CD14-positive monocyte (primary cell): ENCODE data around the gene SCCPDH. TPM values are rescaled to one million over a fixed set of nuclear protein-coding genes. Genes with fewer than 3 reads are reported as not detected.
"Not testable (repeated sequence)": the region's sequence is repeated elsewhere in the genome, so short reads cannot be mapped to it uniquely, and the experiment has no call there.

Experiments used
- DNase-seq, 3 donors: peaks; one replicate each; pipeline ENCODE4 v3.0.0-alpha.2; 2011 to 2022
- H2AFZ ChIP-seq: 2 replicates; pipeline ENCODE4 v1.6.0; 2012; ENCODE audit warnings: mild to moderate bottlenecking, low read depth, low read length, inconsistent platforms; ENCODE audit not compliant: insufficient read depth, poor library complexity, severe bottlenecking
- H3K27ac ChIP-seq, 2 donors: 1 replicate in 1 of 2; 2 replicates in 1 of 2; pipeline ENCODE4 v1.5.1; 2012 to 2013; ENCODE audit warnings: low read length in 2 of 2, control low read depth in 1 of 2, inconsistent platforms in 1 of 2, low read depth in 1 of 2, mild to moderate bottlenecking in 1 of 2
- H3K27me3 ChIP-seq, 2 donors: one replicate each; pipeline versions ENCODE4 v1.6.0 to v1.6.1; 2011 to 2013; ENCODE audit warnings: low read length in 2 of 2; ENCODE audit not compliant: control insufficient read depth in 2 of 2, insufficient read depth in 2 of 2
- H3K36me3 ChIP-seq, 2 donors: replicated peaks in 1 of 2; 1 replicate in 1 of 2; 2 replicates in 1 of 2; pipeline versions ENCODE4 v1.5.1 to v1.6.1; 2012 to 2013; ENCODE audit warnings: low read length in 2 of 2, control low read depth in 1 of 2, inconsistent platforms in 1 of 2, mild to moderate bottlenecking in 1 of 2; ENCODE audit not compliant: insufficient read depth in 2 of 2, control insufficient read depth in 1 of 2
- H3K4me1 ChIP-seq, 2 donors: 1 replicate in 1 of 2; 2 replicates in 1 of 2; pipeline versions ENCODE4 v1.5.1 to v1.6.1; 2012 to 2013; ENCODE audit warnings: low read length in 2 of 2, control low read depth in 1 of 2, inconsistent platforms in 1 of 2, mild to moderate bottlenecking in 1 of 2, moderate library complexity in 1 of 2; ENCODE audit not compliant: insufficient read depth in 2 of 2, control insufficient read depth in 1 of 2
- H3K4me2 ChIP-seq: replicated peaks from 2 replicates; pipeline ENCODE3; 2012; ENCODE audit warnings: low read length, moderate library complexity, mild to moderate bottlenecking; ENCODE audit not compliant: poor library complexity, severe bottlenecking; ENCODE audit errors: extremely low read depth
- H3K4me3 ChIP-seq, 3 experiments: fragments of 200-600 bp in 1 of 3; sonication (generic) in 1 of 3; replicated peaks in 1 of 3; 1 replicate in 2 of 3; 2 replicates in 1 of 3; pipeline ENCODE4 v1.5.1; 2011 to 2013; ENCODE audit warnings: low read length in 3 of 3, mild to moderate bottlenecking in 3 of 3, control low read depth in 2 of 3, low read depth in 2 of 3, inconsistent platforms in 1 of 3, moderate library complexity in 1 of 3
- H3K79me2 ChIP-seq: 2 replicates; pipeline ENCODE4 v1.6.0; 2012; ENCODE audit warnings: mild to moderate bottlenecking, control low read depth, inconsistent platforms, low read length, moderate library complexity; ENCODE audit not compliant: insufficient read depth
- H3K9ac ChIP-seq: 2 replicates; pipeline ENCODE4 v1.6.0; 2017; ENCODE audit warnings: low read length, mild to moderate bottlenecking; ENCODE audit not compliant: insufficient read depth, poor library complexity, severe bottlenecking
- H3K9me3 ChIP-seq, 2 donors: replicated peaks in 1 of 2; 1 replicate in 1 of 2; 2 replicates in 1 of 2; pipeline versions ENCODE4 v1.5.1 to v1.6.1; 2012 to 2013; ENCODE audit warnings: low read length in 2 of 2, control low read depth in 1 of 2; ENCODE audit not compliant: control insufficient read depth in 1 of 2, insufficient read depth in 1 of 2
- H4K20me1 ChIP-seq: 2 replicates; pipeline ENCODE4 v1.6.0; 2012; ENCODE audit warnings: mild to moderate bottlenecking, low read length, control low read depth, moderate library complexity; ENCODE audit not compliant: insufficient read depth
- H3K27ac Mint-ChIP-seq, 7 donors: one replicate each; pipeline ENCODE4 v1.8.0; 2020; ENCODE audit warnings: mild to moderate bottlenecking in 7 of 7, mixed read lengths in 7 of 7, moderate library complexity in 6 of 7, inconsistent platforms in 2 of 7
- H3K27me3 Mint-ChIP-seq, 3 donors: one replicate each; pipeline ENCODE4 v1.8.0; 2021 to 2022; ENCODE audit warnings: low read depth in 3 of 3, mild to moderate bottlenecking in 3 of 3, mixed read lengths in 3 of 3, moderate library complexity in 3 of 3, inconsistent platforms in 1 of 3
- H3K36me3 Mint-ChIP-seq, 2 donors: one replicate each; pipeline ENCODE4 v1.8.0; 2020; ENCODE audit warnings: mixed read lengths in 2 of 2, inconsistent platforms in 1 of 2, mild to moderate bottlenecking in 1 of 2
- H3K4me1 Mint-ChIP-seq: one replicate; pipeline ENCODE4 v1.8.0; 2020; ENCODE audit warnings: mild to moderate bottlenecking, mixed read lengths
- H3K4me3 Mint-ChIP-seq, 2 donors: one replicate each; pipeline ENCODE4 v1.8.0; 2020; ENCODE audit warnings: mild to moderate bottlenecking in 2 of 2, mixed read lengths in 2 of 2, moderate library complexity in 1 of 2
- H3K9me3 Mint-ChIP-seq, 7 donors: one replicate each; pipeline ENCODE4 v1.8.0; 2020 to 2022; ENCODE audit warnings: mixed read lengths in 7 of 7, mild to moderate bottlenecking in 6 of 7, moderate library complexity in 6 of 7, inconsistent platforms in 2 of 7
- WGBS: methylation state at CpG from one replicate; pipeline ENCODE4 v1.1.5; 2013; ENCODE audit warnings: missing lambda C conversion rate; ENCODE audit not compliant: insufficient coverage; 5-methylcytosine and 5-hydroxymethylcytosine counted together
- intact Hi-C, 2 donors: fragments of 100-400 bp; cut with micrococcal nuclease; formaldehyde crosslinking; loops; one replicate each; pipeline versions ENCODE4 v1.15.0 to v1.15.1; 2023
- polyA plus RNA-seq, 3 donors: library from polyadenylated mRNA; depleted of rRNA in 1 of 3; unstranded in 2 of 3; stranded (reverse) in 1 of 3; fragments of 300-500 nt in 2 of 3; fragments of >200 nt in 1 of 3; fragmentation: Illumina TruSeq in 2 of 3; gene quantifications; 1 replicate in 2 of 3; 2 replicates in 1 of 3; pipeline ENCODE4 v1.2.3, GENCODE V29; 2012 to 2021
- TF ChIP-seq, protein P1 (sequence below): fragments of 200-600 bp; IDR thresholded peaks from one replicate; pipeline ENCODE4 v1.8.0; 2022; ENCODE audit warnings: antibody characterized with exemption, mild to moderate bottlenecking

Gene SCCPDH
- polyA plus RNA-seq, 3 donors = 7.3 to 25.3 (median 22.7) TPM

DNA sequence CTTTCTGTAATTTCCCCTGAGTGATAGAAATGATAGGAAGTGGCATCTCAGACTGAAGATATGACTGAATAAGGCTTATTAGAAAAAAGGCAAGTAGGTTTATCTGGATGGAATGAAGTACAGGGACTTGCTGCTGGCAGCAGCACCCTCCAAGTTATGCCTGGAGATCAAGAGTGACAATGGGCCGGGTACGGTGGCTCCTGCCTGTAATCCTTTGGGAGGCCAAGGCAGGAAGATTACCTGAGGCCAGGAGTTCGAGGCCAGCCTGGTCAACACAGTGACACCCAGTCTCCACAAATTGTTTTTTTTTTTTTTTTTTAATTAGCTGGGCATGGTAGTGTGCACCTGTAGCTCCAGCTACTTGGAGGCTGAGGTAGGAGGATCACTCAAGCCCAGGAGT lies 87.8 kb downstream of the SCCPDH start:
- no peaks in the 10 kb centered on the region for H4K20me1 ChIP-seq
- no peak overlapping the region for H3K4me3 ChIP-seq
- no peak overlapping the region for H3K27ac ChIP-seq
- H3K27me3 ChIP-seq = no peaks in the 10 kb centered on the region
- Mint-ChIP-seq H3K27ac (no peak overlapping the region), H3K4me1 (peaks cover 22% of the 10 kb centered on the region), H3K27me3 (peaks cover 0 to 5% (median 3%) of the 10 kb centered on the region in 3 donors), H3K9me3 (no peaks in the 10 kb centered on the region), H3K4me3 (no peak overlapping the region), H3K36me3 (no peaks in the 10 kb centered on the region)
- intact Hi-C loops = no loop called here
- H3K4me1 ChIP-seq = peaks cover 0 to 4% of the 10 kb centered on the region in 2 donors
- no peaks in the 10 kb centered on the region for H3K36me3 ChIP-seq
- no peak overlapping the region for H3K4me2 ChIP-seq
- DNase-seq = no peak
- no peak overlapping the region for H2AFZ ChIP-seq
- H3K79me2 ChIP-seq = no peaks in the 10 kb centered on the region
- H3K9ac ChIP-seq = no peak overlapping the region
- 100% methylated on average over 2 of the region's 3 CpGs for WGBS
- TF ChIP-seq, protein P1, sequence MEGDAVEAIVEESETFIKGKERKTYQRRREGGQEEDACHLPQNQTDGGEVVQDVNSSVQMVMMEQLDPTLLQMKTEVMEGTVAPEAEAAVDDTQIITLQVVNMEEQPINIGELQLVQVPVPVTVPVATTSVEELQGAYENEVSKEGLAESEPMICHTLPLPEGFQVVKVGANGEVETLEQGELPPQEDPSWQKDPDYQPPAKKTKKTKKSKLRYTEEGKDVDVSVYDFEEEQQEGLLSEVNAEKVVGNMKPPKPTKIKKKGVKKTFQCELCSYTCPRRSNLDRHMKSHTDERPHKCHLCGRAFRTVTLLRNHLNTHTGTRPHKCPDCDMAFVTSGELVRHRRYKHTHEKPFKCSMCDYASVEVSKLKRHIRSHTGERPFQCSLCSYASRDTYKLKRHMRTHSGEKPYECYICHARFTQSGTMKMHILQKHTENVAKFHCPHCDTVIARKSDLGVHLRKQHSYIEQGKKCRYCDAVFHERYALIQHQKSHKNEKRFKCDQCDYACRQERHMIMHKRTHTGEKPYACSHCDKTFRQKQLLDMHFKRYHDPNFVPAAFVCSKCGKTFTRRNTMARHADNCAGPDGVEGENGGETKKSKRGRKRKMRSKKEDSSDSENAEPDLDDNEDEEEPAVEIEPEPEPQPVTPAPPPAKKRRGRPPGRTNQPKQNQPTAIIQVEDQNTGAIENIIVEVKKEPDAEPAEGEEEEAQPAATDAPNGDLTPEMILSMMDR = no peak
- no peaks in the 10 kb centered on the region for H3K9me3 ChIP-seq

DNA sequence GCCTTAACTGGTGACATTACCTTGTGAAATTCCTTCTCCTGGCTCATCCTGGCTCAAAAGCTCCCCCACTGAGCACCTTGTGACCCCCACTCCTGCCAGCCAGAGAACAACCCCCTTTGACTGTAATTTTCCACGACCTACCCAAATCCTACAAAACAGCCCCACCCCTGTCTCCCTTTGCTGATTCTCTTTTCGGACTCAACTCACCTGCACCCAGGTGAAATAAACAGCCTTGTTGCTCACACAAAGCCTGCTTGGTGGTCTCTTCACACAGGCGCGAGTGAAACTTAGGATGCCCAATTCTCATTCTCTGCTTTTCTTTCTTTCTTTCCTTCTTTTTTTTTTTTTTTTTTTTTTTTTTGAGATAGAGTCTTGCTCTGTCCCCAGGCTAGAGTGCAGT lies 89.1 kb downstream of the SCCPDH start:
- DNase-seq, H4K20me1 ChIP-seq, H3K27me3 ChIP-seq, H3K4me3 ChIP-seq, H3K36me3 ChIP-seq, H3K9me3 Mint-ChIP-seq, intact Hi-C loops, H3K9ac ChIP-seq, H3K27ac ChIP-seq, H3K27ac Mint-ChIP-seq, H3K79me2 ChIP-seq, H3K4me3 Mint-ChIP-seq, H3K36me3 Mint-ChIP-seq, H3K9me3 ChIP-seq, H3K4me2 ChIP-seq, H3K27me3 Mint-ChIP-seq, H2AFZ ChIP-seq, H3K4me1 ChIP-seq: not testable (repeated sequence)
- H3K4me1 Mint-ChIP-seq = peaks cover 15% of the 10 kb centered on the region
- WGBS = 100% methylated on average over 2 of the region's 4 CpGs
